GM21390 (cell line): ENCODE measurements around the gene PKHD1.
A peak's percentile ranks its signal among the peaks of the same experiment; 100 is the strongest.

Experiments used
- ATAC-seq: cut with Tn5 transposase; IDR thresholded peaks from one replicate; pipeline ENCODE4 v1.9.1; 2021; ENCODE audit not compliant: unreplicated experiment

PKHD1 gene

GRCh38 chr6:52049252-52050050 lies 38.0 kb downstream of the PKHD1 start:
- ATAC-seq = peak; percentile 63

GRCh38 chr6:52046456-52046855 lies 41.0 kb downstream of the PKHD1 start:
- no peak for ATAC-seq

DNA sequence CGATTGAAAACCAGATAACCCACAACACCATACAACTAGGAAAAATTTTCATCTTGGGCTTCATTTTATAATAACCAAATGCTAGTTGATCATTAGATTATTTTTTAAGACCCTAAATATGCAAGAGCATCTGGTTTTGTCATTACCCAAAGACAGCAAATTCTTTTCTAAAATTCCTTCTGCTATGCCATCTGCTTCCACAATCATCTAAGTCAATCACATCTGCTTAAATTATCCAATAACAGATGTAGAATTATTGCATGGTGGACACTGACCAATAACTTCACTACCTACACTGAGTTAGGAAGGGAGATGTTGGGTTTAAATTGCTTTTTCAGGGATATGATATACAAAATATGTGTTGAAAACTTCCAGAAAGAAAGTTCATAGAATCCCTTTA lies 41.9 kb downstream of the PKHD1 start:
- ATAC-seq = no peak

DNA sequence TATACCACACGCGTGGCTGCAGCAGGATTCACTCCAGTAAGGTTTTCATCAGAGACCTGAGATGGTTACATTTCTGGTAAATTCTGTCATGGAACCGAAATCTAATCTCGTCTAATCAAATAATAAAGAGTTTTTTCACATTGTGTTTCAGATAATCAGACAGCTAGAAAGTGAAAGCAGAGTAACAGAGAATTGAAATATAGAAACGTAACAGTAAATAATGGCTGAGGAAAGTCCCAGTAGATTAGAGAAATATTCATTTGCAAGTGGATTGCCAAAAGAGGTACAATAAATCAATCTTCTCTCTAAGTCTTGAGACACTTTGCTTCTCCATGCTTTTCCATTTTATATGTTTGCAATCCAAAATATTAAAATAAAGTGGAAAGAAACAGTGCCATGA lies 42.4 kb downstream of the PKHD1 start:
- no peak for ATAC-seq

- ATAC-seq = no peak
These were observed 45.1 kb downstream of the PKHD1 start for GRCh38 chr6:52042141-52042885.

DNA sequence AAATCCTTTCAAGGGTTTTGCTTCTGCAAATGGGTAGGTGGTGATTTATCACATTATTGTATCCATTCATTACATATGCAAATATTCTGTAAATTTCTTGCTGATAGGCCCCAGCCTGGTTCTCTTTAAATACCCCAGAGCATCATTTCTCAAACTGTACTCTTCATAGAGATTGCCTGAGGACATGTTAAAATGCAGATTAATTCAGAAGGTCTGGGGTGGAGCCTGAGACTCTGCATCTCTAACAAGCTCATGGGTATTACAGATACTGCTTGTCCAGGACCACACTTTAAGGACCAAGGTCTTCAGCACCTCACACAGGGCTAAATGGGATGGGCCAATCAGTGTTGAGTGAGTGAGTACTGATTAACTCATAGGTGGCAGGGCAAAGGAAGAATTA lies 46.3 kb downstream of the PKHD1 start:
- ATAC-seq = no peak

- no peak for ATAC-seq
These were observed 59.7 kb downstream of the PKHD1 start for GRCh38 chr6:52027699-52028098.

- no peak for ATAC-seq
These were observed 62.9 kb downstream of the PKHD1 start for GRCh38 chr6:52024451-52025068.

GRCh38 chr6:52022675-52023074 lies 64.7 kb downstream of the PKHD1 start:
- ATAC-seq = no peak

GRCh38 chr6:52020945-52021570 lies 66.4 kb downstream of the PKHD1 start:
- ATAC-seq = peak; percentile 53

DNA sequence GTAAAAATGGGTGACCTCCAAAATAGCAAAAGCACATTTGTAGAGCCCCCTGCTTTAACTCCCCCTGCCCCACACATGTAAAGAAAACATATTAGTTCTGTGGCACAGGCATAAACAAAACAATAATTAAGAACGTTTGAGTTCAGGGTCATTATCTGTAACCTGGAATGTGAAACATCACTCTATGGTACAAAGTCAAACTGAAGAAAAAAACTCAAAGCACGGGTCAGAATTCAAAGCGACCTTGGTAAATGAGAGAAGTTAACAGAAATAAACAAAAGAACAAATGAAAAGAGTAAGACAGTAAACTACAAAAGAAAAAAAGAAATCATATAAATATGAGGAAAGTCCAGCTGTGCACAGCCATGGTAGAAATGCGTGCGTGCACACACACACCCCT lies 67.5 kb downstream of the PKHD1 start:
- no peak for ATAC-seq

DNA sequence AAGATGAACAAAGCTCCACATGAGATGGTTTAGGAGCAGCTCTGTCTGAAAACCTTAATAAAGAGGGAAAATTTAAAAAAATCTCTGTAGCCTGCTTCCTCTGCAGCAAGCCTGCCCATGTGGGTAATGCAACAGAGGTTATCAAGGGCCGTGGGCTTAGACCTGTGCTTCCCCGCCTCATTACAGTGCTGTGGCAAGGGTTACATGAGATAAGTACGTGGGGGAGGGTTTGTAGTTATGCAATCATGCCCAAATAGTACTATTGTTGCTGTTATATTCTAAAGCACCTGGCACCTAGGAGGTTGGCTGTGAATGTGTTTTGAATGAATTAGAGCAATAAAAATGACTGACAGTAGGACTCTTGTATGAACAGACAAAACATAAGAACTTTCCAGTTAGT lies 68.3 kb downstream of the PKHD1 start:
- ATAC-seq = no peak

GRCh38 chr6:52016915-52017748 lies 70.3 kb downstream of the PKHD1 start:
- no peak for ATAC-seq

DNA sequence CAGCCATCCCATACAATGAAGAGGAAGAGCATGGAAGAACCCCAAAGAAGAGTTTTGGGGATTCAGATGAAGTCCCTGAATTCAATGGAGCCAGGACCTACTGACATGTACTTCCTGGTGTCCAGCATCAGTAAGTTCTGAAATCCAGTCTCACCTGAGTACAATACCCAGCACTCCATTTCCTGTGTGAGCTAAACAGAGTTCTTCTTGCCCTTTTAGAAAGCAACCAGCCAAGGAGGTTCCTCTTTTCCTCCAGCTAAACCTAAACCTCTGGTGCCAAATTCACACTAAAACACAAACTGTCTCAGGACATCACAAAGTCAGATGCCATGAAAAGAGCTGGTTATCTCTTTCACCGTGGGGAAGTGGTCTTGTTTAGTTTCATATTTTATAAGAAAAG lies 71.5 kb downstream of the PKHD1 start:
- no peak for ATAC-seq

DNA sequence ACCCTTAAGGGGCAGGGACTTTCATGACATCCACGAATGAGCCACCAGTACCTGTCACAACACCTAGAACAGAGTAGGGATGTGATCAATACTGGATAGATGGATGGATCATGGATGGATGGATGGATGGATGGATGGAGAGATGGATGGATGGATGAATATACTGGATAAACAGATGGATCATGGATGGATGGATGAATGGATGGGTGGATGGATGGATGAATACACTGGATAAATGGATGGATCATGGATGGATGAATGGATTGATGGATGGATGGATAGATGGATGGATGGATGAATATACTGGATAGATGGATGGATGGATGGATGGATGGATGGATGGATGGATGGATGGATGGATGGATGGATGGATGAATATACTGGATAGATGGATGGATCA lies 73.0 kb downstream of the PKHD1 start:
- no peak for ATAC-seq

DNA sequence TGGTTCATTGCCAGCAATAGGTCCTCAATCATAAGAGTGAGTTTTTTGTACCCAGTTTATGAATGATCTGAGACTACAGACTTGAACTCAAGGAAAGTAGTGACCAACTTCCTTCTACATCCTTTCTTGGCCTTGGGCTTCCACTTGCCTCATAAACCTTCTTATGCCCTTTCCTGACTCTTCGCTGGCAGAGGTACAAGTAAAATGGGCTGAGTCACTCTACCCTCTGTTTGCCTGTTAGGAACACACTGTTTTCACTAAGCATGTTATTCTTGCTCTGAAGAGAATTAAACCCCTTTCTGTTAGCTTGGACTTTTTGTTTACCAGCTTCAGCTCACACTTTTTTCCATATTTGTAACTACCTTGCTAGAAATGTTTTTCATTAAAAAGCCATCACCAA lies 74.4 kb downstream of the PKHD1 start:
- no peak for ATAC-seq

DNA sequence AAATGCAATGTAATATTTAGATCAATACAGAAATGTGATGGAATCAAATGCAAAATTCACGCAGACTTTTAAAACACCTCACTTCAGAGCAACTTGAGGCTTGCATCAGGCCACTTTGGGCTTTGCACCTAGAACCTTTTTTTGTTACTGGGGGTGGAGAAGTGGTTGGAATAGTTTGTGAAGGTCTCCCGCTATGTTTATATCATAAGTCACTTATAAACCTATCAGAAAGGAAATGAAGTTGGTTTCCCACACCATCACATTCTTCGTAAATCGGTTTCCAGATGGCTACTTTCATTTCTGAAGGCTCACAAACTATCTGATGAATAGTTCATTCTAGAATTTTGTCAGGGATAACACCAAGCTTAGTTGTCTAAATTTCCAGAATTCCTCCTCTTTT lies 74.8 kb downstream of the PKHD1 start:
- ATAC-seq = no peak

GRCh38 chr6:52010806-52011205 lies 76.6 kb downstream of the PKHD1 start:
- no peak for ATAC-seq

GRCh38 chr6:52010145-52010544 lies 77.3 kb downstream of the PKHD1 start:
- no peak for ATAC-seq

- no peak for ATAC-seq
These were observed 77.8 kb downstream of the PKHD1 start for GRCh38 chr6:52009466-52010140.
